IPS-18a (cell line): ENCODE data around the gene SRP19.
"Not testable (repeated sequence)": the region's sequence is repeated elsewhere in the genome, so short reads cannot be mapped to it uniquely, and the experiment has no call there.

Experiments used
- H3K27ac ChIP-seq: one replicate; pipeline ENCODE4 v1.5.1; 2013; ENCODE audit warnings: low read length
- H3K27me3 ChIP-seq: one replicate; pipeline ENCODE4 v1.6.1; 2013; ENCODE audit warnings: mild to moderate bottlenecking, low read length; ENCODE audit not compliant: control insufficient read depth, insufficient read depth
- H3K36me3 ChIP-seq: one replicate; pipeline ENCODE4 v1.6.1; 2013; ENCODE audit warnings: low read depth, low read length; ENCODE audit not compliant: control insufficient read depth
- H3K4me1 ChIP-seq: one replicate; pipeline ENCODE4 v1.6.1; 2013; ENCODE audit warnings: low read depth, low read length; ENCODE audit not compliant: control insufficient read depth
- H3K4me3 ChIP-seq: one replicate; pipeline ENCODE4 v1.5.1; 2013; ENCODE audit warnings: low read length
- H3K9ac ChIP-seq: one replicate; pipeline ENCODE4 v1.6.1; 2013; ENCODE audit warnings: mild to moderate bottlenecking, low read length, moderate library complexity
- H3K9me3 ChIP-seq: one replicate; pipeline ENCODE4 v1.6.1; 2013; ENCODE audit warnings: low read depth, low read length; ENCODE audit not compliant: control insufficient read depth

The SRP19 gene

GRCh38 chr5:112904996-112905395, 43.9 kb downstream of the SRP19 start:
- H3K9ac ChIP-seq, H3K27ac ChIP-seq, H3K27me3 ChIP-seq, H3K4me3 ChIP-seq, H3K4me1 ChIP-seq, H3K9me3 ChIP-seq, H3K36me3 ChIP-seq: not testable (repeated sequence)

- Histone ChIP-seq H3K4me3 (no peak overlapping the region), H3K9me3 (no peaks in the 10 kb centered on the region), H3K27ac (no peak overlapping the region), H3K4me1 (no peaks in the 10 kb centered on the region), H3K36me3 (peaks cover 7% of the 10 kb centered on the region), H3K9ac (no peak overlapping the region), H3K27me3 (no peaks in the 10 kb centered on the region)
These were observed 45.5 kb downstream of the SRP19 start for GRCh38 chr5:112906637-112907036.

GRCh38 chr5:112907166-112907631, 46.1 kb downstream of the SRP19 start:
- Histone ChIP-seq H3K9ac (no peak overlapping the region), H3K36me3 (peaks cover 7% of the 10 kb centered on the region), H3K4me3 (no peak overlapping the region), H3K27me3 (no peaks in the 10 kb centered on the region), H3K27ac (no peak overlapping the region), H3K4me1 (no peaks in the 10 kb centered on the region), H3K9me3 (no peaks in the 10 kb centered on the region)

- no peaks in the 10 kb centered on the region for H3K27me3 ChIP-seq
- H3K4me3 ChIP-seq = no peak overlapping the region
- H3K27ac ChIP-seq = no peak overlapping the region
- no peaks in the 10 kb centered on the region for H3K9me3 ChIP-seq
- peaks cover 7% of the 10 kb centered on the region for H3K36me3 ChIP-seq
- H3K9ac ChIP-seq = no peak overlapping the region
- no peaks in the 10 kb centered on the region for H3K4me1 ChIP-seq
These were observed 47.8 kb downstream of the SRP19 start for GRCh38 chr5:112908854-112909253.

GRCh38 chr5:112910529-112910928, 49.4 kb downstream of the SRP19 start:
- H3K27me3 ChIP-seq = no peaks in the 10 kb centered on the region

GRCh38 chr5:112914584-112914983, 53.5 kb downstream of the SRP19 start:
- H3K36me3 ChIP-seq = peaks cover 20% of the 10 kb centered on the region
- no peak overlapping the region for H3K9ac ChIP-seq
- H3K4me1 ChIP-seq = no peaks in the 10 kb centered on the region

More at GRCh38 chr5:112910529-112910928, 49.4 kb downstream of the SRP19 start:
- Histone ChIP-seq H3K27ac (no peak overlapping the region), H3K36me3 (peaks cover 7% of the 10 kb centered on the region), H3K9ac (no peak overlapping the region), H3K4me1 (no peaks in the 10 kb centered on the region), H3K9me3 (no peaks in the 10 kb centered on the region), H3K4me3 (no peak overlapping the region)

GRCh38 chr5:112915831-112916230, 54.7 kb downstream of the SRP19 start:
- no peak overlapping the region for H3K4me3 ChIP-seq
- H3K36me3 ChIP-seq = peaks cover 15% of the 10 kb centered on the region
- no peaks in the 10 kb centered on the region for H3K9me3 ChIP-seq
- no peaks in the 10 kb centered on the region for H3K27me3 ChIP-seq
- no peak overlapping the region for H3K27ac ChIP-seq
- H3K4me1 ChIP-seq = peaks cover 4% of the 10 kb centered on the region
- no peak overlapping the region for H3K9ac ChIP-seq

More at GRCh38 chr5:112914584-112914983, 53.5 kb downstream of the SRP19 start:
- H3K27me3 ChIP-seq = no peaks in the 10 kb centered on the region
- no peak overlapping the region for H3K27ac ChIP-seq
- H3K4me3 ChIP-seq = no peak overlapping the region
- H3K9me3 ChIP-seq = no peaks in the 10 kb centered on the region

GRCh38 chr5:112917453-112917995, 56.4 kb downstream of the SRP19 start:
- Histone ChIP-seq H3K9ac (no peak overlapping the region), H3K36me3 (peaks cover 15% of the 10 kb centered on the region), H3K4me1 (peaks cover 4% of the 10 kb centered on the region), H3K4me3 (no peak overlapping the region), H3K9me3 (no peaks in the 10 kb centered on the region), H3K27ac (no peak overlapping the region), H3K27me3 (peaks cover 2% of the 10 kb centered on the region)

GRCh38 chr5:112918136-112918535, 57.0 kb downstream of the SRP19 start:
- Histone ChIP-seq H3K36me3 (peaks cover 15% of the 10 kb centered on the region), H3K27me3 (peaks cover 8% of the 10 kb centered on the region), H3K9me3 (no peaks in the 10 kb centered on the region), H3K4me3 (no peak overlapping the region), H3K9ac (no peak overlapping the region), H3K4me1 (peaks cover 4% of the 10 kb centered on the region), H3K27ac (no peak overlapping the region)

- no peak overlapping the region for H3K9ac ChIP-seq
- H3K9me3 ChIP-seq = no peaks in the 10 kb centered on the region
- H3K27ac ChIP-seq = no peak overlapping the region
- peaks cover 13% of the 10 kb centered on the region for H3K27me3 ChIP-seq
- H3K4me3 ChIP-seq = no peak overlapping the region
- peaks cover 15% of the 10 kb centered on the region for H3K36me3 ChIP-seq
- H3K4me1 ChIP-seq = peaks cover 4% of the 10 kb centered on the region
These were observed 57.6 kb downstream of the SRP19 start for GRCh38 chr5:112918679-112919078.
